HG03439 (cell line): ENCODE data around the gene NDUFB3.
A peak's percentile ranks its signal among the peaks of the same experiment; 100 is the strongest.

Experiments
- ATAC-seq: cut with Tn5 transposase; IDR thresholded peaks from one replicate; pipeline ENCODE4 v1.9.1; 2021; ENCODE audit warnings: mild to moderate bottlenecking, moderate library complexity; ENCODE audit not compliant: unreplicated experiment

The NDUFB3 gene

GRCh38 chr2:201127570-201127969, 55.8 kb downstream of the NDUFB3 start:
- no peak for ATAC-seq

DNA sequence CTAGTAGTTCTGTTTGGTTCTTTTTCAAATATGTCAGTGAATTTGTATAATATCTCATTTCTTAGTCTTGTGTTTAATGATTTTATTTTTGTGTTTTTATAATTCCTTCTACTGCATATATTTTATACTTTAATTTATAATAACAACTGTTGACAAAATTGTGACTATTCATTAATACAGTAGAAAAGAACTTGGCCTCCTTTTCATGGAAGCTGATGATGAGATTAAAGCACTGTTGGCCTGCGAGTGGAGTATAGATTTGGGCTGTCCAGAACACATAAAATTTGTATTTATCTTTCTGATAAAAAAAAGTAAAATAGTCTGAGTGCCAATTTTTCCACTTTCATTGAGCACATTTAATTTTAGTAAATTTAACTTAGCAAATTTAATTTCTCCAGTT, 56.2 kb downstream of the NDUFB3 start:
- ATAC-seq = no peak

DNA sequence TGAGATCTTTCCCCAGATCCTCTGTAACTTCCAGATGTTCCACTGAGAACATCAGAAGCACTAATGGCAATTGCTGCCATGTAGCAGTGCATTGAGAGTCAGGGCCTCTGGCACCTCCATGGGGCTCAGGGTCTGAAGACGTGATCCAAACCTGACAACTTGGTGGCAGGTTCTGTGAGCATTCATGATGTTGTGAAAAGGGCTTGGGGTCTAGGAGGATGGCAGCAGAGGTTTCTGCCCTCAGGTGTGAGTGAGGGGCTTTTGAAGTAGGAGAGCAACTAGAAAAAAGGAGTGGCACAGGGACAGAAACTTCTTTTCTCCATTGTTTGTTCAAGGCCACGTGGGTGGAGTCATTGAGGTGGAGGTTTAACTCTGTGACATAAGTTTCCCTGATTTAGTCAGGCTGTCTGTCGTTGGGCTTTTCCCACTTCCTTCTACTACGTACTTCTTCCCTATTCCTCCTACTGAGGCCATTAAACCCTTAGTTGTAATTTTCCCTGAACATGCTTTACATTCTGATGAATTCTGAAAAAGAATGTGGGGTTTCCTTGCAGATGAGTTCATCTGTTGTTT, 57.2 kb downstream of the NDUFB3 start:
- no peak for ATAC-seq

- ATAC-seq = no peak
Observed at GRCh38 chr2:201130524-201131186, 58.9 kb downstream of the NDUFB3 start.

DNA sequence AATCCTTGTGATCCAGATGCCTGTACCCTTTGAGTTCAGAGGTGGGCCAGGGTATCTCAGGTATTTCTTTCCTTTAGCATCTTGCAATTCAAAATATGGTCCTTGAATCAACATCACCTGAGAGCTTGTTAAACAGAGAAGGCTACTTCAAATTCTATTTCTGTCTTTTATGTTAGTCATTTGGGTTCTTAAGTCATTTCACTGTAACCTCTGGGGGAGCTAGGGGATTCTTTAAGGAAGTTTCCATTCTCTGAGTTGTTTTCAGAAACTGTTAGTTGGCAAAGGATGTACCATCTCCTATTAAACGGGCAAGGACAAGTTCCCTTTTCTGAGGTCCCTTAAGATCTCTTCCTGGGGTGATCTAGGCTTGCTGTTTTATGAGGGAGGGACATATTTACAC, 60.7 kb downstream of the NDUFB3 start:
- ATAC-seq = peak; percentile 38
